Measurements from ENCODE around the gene PWWP2A.

The PWWP2A gene

GRCh38 chr5:160044391-160044804, 74.9 kb downstream of the PWWP2A start:
- TF ChIP-seq, protein P1, sequence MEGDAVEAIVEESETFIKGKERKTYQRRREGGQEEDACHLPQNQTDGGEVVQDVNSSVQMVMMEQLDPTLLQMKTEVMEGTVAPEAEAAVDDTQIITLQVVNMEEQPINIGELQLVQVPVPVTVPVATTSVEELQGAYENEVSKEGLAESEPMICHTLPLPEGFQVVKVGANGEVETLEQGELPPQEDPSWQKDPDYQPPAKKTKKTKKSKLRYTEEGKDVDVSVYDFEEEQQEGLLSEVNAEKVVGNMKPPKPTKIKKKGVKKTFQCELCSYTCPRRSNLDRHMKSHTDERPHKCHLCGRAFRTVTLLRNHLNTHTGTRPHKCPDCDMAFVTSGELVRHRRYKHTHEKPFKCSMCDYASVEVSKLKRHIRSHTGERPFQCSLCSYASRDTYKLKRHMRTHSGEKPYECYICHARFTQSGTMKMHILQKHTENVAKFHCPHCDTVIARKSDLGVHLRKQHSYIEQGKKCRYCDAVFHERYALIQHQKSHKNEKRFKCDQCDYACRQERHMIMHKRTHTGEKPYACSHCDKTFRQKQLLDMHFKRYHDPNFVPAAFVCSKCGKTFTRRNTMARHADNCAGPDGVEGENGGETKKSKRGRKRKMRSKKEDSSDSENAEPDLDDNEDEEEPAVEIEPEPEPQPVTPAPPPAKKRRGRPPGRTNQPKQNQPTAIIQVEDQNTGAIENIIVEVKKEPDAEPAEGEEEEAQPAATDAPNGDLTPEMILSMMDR (conservative IDR thresholded peaks at IDR 0.05; ENCODE audit: low read depth): no peak
- CTCF ChIA-PET: no interaction called here
- DNase-seq (ENCODE audit: low spot score): no peak
- POLR2A ChIA-PET (ENCODE audit: low non-redundant PET): no interaction called here
- H3K27ac ChIP-seq: no peak overlapping the region

DNA sequence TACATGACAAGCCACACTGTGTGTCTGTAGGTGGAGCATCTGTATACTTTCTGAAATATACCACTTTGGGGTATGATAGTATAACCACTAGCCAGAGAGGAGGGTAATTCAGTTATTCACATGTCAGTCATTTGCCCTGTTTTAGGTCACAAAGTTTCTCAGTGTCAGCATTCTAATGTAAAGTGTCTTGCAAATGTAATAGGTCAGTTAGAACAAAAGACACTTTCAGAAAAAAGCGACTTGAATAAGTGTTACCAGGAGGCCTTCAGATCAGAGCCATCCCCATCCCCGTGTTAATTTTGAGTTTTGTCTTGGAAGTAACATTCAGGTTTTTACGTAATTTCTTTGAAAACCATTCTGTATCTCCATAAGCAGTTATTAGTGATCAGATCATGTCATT, 76.6 kb downstream of the PWWP2A start:
- no peak overlapping the region for H3K27ac ChIP-seq
- POLR2A ChIA-PET (ENCODE audit: low non-redundant PET): no interaction called here
- DNase-seq (ENCODE audit: low spot score): no peak
- TF ChIP-seq, protein P1 (conservative IDR thresholded peaks at IDR 0.05; ENCODE audit: low read depth): no peak
- CTCF ChIA-PET: no interaction called here
